GM12875 (cell line): ENCODE measurements around the gene CDK17.
"Not testable (repeated sequence)": the region's sequence is repeated elsewhere in the genome, so short reads cannot be mapped to it uniquely, and the experiment has no call there.

ENCODE experiments used
- H3K4me3 ChIP-seq: one replicate; pipeline ENCODE4 v1.5.1; 2011; ENCODE audit warnings: low read depth, low read length, control low read depth
- CTCF ChIP-seq: IDR thresholded peaks from 2 replicates; pipeline ENCODE4 v1.5.1; 2011; ENCODE audit warnings: low read depth, mild to moderate bottlenecking, control low read depth, inconsistent platforms, low read length, moderate library complexity, borderline replicate concordance; ENCODE audit not compliant: insufficient read depth

The CDK17 gene

GRCh38 chr12:96343347-96343954 lies 56.8 kb downstream of the CDK17 start:
- no peak overlapping the region for H3K4me3 ChIP-seq

GRCh38 chr12:96339666-96340065 lies 60.6 kb downstream of the CDK17 start:
- H3K4me3 ChIP-seq: not testable (repeated sequence)

More at GRCh38 chr12:96343347-96343954, 56.8 kb downstream of the CDK17 start:
- TF ChIP-seq CTCF: no peak

- H3K4me3 ChIP-seq: no peak overlapping the region
- no peak for TF ChIP-seq CTCF
These were observed 61.3 kb downstream of the CDK17 start for GRCh38 chr12:96338852-96339471.

GRCh38 chr12:96337953-96338352 lies 62.3 kb downstream of the CDK17 start:
- no peak overlapping the region for H3K4me3 ChIP-seq
- no peak for TF ChIP-seq CTCF

GRCh38 chr12:96336489-96336888 lies 63.8 kb downstream of the CDK17 start:
- no peak overlapping the region for H3K4me3 ChIP-seq
- no peak for TF ChIP-seq CTCF

- H3K4me3 ChIP-seq: no peak overlapping the region
- no peak for TF ChIP-seq CTCF
These were observed 65.0 kb downstream of the CDK17 start for GRCh38 chr12:96335270-96335669.

- no peak for TF ChIP-seq CTCF
These were observed 65.7 kb downstream of the CDK17 start for GRCh38 chr12:96334502-96334901.

More at GRCh38 chr12:96334502-96334901, 65.7 kb downstream of the CDK17 start:
- H3K4me3 ChIP-seq: no peak overlapping the region
